COLO829 (cell line): ENCODE results near the gene TOMM6.

ENCODE experiments used
- DNase-seq: peaks from one replicate; pipeline ENCODE4 v3.0.0; 2012; ENCODE audit warnings: low spot score

Gene TOMM6

DNA sequence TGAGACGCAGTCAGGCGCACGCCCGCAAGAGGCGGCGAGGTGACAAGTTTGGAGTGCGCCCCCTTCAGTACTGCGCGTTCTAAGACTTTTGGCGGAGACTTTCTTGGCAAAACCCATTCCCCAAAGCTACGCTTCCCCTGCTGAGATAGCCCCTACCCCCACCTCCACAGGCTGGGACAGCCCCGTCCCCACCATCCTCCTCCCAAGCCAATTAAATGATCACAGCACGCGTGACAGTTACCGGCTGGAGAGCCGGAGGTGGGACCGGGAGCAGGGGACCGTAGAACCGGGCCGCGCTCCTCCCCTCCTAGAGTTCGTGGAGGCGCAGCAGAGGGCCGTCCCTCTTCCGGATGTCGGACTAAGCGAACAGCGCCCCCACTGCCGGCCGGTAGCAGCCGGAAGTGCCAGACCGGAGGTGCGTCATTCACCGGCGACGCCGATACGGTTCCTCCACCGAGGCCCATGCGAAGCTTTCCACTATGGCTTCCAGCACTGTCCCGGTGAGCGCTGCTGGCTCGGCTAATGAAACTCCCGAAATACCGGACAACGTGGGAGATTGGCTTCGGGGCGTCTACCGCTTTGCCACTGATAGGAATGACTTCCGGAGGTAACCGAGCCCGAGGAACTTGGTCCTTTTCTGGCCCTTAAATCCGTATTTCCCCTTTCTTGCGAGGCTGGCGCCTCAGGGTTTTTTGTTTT, at the start of gene TOMM6:
Gene TOMM6, plus strand, starts transcription at position 476 of the 699 bp plus-strand sequence. Its CDS starts 4 bp downstream, at position 480.
- peak; percentile 92 for DNase-seq

DNA sequence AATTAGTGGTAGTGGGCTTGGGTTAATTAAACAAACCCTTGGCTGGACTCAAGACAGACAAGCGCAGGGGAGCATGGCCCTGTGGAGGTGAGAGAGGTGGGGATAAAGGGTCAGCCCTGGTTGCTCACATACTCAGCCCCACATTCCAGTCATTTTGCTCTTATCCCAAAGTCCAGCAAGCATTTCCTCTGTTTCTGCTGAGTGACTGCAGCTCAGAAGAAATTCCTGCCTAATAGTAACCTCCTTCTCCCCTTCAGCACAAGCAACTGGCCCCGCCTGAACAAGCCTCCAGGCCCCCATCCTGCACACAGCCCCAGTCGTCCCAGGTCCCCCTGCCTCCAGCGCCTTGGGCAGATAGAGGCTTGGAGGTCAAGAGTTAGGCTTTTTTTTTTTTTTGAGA, 48.5 kb upstream of the TOMM6 start:
- DNase-seq, result no peak

DNA sequence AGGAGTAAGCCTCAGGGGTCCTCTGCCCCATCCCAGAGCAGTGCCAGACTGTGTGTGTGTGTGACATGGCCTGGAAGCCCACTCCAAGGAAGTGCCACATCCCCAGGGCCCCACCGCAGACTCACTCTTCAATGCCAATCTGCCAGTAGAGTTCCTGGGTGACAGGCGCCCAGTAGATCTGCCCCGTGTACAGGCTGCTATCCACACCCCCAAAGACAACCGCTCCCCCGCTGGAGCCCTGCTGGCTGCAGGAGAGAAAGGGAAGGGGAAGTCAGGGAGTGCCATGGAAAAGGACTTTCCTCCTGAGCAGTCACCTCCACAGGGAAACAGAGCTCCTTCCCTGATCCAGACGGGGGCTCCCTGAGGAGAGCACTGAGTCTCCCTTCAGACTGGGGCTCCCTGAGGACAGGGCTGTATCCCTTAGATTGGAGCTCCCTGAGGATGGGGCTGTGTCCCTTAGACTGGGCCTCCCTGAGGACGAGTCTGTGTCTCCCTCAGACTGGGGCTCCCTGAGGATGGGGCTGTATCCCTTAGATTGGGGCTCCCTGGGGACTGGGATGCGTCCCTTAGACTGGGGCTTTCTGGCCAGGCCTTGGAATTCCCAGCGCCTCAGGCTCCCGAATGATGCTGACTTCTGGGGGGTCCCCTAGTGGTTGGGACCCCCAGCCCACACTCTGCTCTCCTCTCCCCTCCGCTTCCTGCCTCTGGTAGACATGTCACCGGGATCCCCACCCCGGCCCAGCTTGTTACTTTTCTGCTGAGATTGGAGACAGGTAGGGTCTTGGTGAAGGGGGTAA, 46.9 kb upstream of the TOMM6 start:
- DNase-seq, result no peak

DNA sequence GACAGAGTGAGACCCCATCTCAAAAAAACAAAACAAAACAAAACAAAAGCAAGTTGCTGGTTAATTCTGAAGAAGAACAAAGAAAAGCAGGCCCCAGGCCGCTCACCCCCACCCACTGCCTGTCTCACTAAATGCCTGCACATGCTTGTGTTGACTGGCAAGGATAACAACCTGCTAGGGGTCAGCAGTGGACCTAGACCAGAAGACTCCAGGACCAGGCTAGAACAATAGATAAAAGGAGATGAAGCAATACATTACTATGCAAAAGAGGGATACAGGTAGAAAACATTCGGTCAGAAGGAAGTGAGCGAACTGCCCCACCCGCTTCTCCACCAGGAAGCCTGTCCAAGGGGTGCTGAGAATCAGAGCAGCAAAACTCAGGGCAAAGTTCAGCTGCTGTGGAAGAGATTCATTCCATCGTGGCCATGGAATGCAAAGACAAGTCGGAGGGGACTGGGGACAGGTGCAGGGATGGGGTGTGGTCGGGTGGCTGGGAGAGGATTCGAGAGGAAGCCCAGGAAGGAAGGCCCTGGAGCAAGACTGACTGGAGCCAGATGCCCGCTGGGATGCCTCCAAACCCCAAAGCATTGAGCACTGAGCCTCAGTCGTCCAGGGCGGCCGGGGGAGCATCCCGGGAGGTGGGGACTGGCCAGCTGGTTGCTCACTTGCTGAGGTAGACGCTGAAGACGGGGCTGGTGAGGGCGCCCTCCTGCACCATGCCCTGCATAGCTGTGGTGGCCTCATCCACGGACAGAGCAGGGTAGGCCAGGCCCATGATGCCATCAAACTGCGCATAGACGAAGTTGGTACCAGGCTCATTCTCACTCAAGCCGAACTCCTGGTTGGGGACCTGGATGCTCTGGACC, 45.6 kb upstream of the TOMM6 start:
- DNase-seq, result no peak

DNA sequence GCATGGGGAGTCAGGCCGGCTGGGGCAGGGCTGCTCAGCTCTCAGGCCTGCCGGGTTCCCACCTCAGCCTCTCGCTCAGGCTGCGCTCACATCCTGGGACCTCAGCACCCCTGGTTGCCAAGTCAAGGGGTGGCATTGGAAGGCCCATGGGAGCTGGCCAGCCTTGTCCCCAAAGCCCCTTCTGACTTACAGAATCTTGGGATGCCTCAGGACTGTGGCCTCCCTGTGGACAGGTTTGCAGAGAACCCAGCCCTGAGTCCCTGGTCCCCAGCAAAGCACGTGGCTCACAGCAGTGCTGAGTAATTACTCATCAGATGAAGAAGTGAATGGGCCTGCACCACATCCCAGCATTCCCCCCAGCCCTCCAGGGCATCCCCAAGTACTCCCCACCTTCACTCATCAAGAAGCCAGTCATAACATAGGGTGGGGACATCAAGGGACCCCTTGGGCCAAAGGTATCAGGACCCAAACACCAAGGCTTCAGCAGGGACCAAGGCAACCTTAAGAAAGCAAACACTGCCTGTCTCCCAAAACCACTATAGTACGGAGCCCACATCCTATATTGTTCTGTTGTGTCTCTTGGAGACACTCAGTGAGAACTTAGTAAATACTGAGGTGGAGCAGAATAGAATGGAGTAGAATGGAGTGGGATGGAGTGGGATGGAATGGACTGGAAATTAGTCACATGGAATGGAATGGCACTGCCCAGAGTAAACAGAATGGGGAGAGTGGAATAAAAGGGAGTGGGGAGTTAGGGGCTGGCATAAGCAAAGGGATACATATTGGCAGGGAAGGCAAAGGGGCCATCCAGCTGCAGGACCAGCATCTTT, 43.9 kb upstream of the TOMM6 start:
- no peak for DNase-seq

DNA sequence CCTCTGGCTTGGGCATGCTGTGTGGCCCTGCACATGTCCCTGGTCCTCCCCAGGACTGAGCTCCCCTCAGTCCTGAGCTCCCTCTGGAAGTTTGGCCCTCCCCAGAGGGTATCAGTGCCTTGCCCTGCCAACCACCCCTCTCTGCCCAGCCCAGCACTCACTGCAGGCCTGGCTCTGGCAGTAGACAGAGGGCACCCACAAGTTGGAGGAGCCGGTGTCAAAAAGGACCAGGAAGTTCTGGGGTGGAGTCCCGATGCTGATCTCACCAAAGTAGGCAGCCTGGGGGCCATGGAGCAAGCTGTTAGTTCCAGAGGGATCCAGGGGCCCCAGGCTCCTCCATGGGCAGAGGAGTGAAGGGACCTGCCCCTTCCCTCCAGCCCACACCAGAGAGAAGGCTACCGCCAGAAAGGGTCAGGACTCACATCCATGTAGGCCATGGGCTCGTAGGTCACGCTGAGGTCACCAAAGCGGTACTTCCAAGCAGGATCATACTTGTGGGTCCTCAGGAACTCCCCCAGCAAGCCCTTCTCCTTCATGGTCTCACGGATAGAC, 43.2 kb upstream of the TOMM6 start:
- DNase-seq, result no peak

DNA sequence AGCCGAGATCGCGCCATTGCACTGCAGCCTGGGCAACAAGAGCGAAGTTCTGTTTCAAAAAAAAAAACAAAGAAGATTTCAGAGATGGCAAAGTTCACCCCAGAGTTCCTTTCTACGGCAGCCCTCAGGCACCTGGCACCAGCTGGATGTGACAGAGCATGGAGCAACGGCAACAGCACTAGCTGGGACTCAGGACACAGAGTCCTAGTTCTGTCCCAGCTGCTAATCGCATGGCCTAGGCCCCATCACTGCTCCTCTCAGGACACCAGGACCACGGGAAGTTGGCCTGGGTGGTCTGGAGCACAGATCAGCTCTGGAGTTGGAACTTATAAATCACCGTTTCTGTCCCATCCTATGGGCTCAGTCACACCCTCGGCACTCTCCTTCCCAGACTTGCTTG, 41.4 kb upstream of the TOMM6 start:
- DNase-seq, result no peak

DNA sequence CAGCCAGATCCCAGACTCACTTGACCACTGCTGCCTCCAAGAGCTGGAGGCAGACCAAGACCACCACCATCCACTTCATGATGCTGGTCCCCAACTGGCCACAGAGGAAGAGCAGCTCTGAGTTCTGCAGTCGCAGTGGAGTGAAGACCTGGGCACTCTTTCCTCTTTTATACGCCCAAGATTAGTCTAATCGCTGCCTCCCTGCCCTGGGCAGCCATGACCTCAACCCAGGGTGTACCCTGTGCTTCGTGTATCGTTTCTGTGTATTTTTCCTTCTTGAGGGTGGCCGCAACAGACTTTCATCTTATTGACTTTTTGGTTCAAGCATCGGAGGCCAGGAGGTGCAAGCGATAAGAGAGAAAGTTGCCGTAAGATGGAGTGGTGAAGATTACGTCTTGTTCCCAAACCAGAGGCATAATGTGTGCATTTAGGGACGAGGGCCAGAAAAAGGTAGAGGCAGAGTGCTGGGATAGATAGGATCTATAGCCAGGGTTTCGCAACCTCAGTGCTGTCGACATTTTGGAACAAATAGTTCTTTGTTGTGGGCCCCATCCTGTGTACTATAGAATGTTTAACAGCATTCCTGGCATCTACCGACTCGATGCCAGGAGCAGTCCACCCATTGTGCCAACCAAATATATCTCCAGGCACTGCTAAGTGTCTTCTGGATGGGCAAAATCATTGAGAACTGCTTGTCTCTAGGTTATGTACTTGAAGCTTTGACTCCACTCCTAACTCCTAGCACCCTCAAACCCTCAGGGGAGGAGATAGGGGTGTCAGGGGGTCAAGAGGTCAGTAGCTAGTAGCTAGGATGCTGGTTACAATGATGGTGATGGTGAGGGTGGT, 40.0 kb upstream of the TOMM6 start, which contains the start of gene PGC:
Gene PGC, minus strand, starts transcription at position 142 of the 846 bp plus-strand sequence. Its CDS starts 63 bp downstream, at position 79.
- DNase-seq, result peak; percentile 61

DNA sequence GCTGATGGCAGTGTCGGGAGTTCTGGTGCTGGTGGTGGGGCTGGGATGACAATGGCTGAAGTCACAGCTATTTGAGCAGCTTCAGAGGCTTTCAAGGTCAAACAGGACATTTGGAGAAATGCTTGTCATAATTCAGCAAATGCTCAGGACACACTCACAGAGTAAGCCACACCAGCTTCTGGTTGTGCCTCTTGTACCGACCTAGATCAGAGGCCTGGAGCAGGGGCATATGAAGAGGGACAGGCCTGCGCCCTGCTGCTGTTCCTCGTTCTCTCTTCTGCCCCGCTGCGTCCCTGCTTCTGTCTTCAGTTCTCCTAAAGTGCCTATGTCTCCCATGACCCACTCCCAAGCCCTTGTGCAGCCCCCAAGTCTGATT, 39.4 kb upstream of the TOMM6 start:
- no peak for DNase-seq

DNA sequence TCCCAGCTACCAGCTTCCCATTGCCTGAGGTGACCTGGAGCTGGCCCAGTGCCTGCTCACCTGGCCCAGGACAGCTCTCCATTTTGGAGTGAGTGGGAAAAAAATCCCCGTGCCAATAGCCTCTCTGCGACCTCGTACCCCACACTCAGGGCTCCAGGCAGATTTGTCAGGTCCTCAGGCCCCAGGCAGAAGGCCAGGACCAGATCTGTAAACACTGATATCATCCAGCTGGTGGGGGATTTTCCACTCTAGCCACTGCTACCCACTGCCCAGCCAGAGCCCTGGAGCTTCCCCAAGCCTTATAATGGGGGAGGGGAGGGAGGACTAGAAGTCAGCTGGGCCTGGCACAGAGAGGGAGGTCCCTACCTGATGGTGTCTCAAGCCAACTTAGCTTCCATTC, 39.0 kb upstream of the TOMM6 start:
- DNase-seq, result no peak

DNA sequence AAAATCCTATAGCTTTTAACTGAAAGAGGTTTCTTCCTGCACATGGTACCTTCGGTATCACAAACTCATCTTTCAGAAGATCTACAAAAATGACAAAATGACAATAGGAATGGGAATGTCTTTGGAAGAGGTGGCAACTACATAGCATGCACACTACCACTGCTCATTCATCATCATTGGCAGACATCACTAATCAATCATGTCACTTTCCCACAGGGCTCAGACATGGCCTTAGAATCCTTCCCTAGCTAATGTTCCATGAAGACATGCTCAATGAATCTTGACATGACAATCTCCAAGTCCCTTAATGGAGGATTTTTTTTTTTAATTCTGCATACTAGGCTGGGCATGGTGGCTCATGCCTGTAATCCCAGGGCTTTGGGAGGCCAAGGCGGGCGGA, 37.1 kb upstream of the TOMM6 start:
- no peak for DNase-seq

DNA sequence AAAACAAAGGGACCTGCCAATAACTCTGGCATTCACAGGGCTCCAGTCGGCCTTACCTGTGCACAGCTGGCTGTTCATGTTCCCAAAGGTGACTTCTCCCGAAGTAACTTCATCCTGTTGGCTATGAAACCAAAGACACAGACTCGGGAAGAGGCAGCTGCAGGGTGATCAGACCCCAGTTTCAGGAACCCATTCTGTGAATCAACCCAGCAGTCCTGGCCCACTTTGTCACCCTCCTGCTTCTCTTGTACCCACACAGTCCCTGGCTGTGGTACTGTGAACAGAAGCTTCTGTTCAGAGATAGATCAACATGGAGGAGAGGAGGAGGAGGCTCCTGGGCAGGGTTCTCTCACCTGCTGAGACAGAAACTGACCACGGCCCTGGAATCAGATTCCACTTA, 31.6 kb upstream of the TOMM6 start:
- DNase-seq, result no peak

DNA sequence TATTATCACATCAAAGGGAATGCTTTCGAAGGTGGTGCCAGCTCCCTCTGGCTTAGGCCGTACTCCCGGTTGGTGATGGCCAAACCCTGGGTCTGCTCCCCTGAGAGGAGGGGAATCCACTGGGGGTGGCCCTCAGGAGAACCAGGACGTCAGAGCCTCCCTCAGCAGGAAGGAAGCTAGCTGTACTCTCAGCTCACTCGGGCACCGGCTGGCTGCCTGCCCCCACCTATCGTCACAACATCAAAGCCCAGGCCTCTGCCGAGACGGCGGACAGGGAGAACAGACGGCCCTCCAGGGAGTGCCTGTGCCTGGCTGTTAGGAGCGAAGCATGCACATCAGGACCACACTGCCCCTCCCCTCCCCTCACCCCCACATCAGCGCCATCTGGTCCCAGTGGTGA, 31.1 kb upstream of the TOMM6 start:
- DNase-seq, result no peak

DNA sequence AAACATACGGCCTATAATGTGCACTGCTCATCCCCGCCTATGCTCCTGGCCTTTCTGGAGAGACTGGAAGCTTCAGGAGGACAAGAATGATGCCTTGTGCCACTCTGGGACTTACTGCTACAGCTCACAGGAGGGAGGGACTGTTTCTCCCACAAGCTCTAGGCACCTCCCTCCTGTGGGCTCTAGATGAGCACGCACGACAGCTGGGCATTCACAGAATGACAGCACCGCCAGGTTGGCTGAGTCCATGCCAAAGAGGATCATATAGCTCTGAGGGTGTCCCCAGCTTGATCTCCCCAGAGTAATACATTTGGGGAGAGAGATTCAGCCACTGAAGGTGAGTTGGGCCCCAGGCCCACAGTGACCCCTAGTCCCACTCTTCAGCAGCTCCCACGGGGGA, 30.2 kb upstream of the TOMM6 start:
- DNase-seq, result no peak

DNA sequence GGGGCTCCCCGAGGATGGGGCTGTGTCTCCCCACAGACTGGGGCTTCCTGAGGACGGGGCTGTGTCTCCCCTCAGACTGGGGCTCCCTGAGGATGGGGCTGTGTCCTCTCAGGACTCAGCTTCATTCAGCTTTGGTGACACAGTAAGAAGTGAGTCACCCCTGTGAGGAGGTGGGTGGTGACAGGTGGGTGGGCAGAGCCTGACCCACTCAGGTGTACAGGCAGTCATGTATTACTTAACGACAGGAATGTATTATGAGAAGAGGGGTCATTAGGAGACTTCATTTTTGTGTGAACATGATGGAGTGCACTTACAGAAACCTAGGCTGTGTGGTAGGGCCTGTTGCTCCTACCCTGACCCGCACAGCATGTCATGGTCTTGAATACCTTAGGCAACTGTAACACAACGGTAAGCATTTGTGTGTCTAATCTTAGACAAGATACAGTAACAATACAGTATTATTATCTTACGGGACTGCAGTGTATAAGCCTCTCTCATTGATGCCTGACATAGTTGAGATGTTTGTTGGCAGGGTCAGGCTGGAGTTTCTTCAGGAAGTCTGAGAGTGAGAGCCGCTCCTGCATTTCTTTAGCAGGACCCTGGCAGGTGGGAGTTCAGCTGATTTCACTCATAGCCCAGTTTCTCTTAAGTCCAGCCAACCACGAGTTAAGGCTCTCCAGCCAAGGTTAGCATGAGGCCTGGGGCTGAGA, 29.4 kb upstream of the TOMM6 start:
- DNase-seq, result no peak

DNA sequence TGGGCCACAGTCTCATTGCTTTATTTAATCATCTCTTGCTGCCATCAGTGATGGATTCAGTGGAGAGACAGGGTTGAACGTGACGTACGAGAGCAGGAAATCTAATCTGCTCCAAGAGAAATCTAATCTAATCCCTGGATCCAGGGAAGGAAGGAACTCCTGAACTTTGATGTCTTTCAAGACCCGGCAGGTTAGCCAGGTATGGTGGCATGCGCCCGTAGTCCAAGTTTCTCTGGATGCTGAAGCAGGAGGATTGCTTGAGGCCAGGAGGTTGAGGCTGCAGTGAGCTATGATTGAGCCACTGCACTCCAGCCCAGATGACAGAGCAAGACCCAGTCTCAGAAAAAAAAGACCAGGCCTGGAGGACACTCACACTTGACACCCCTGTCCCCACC, 28.9 kb upstream of the TOMM6 start:
- no peak for DNase-seq

DNA sequence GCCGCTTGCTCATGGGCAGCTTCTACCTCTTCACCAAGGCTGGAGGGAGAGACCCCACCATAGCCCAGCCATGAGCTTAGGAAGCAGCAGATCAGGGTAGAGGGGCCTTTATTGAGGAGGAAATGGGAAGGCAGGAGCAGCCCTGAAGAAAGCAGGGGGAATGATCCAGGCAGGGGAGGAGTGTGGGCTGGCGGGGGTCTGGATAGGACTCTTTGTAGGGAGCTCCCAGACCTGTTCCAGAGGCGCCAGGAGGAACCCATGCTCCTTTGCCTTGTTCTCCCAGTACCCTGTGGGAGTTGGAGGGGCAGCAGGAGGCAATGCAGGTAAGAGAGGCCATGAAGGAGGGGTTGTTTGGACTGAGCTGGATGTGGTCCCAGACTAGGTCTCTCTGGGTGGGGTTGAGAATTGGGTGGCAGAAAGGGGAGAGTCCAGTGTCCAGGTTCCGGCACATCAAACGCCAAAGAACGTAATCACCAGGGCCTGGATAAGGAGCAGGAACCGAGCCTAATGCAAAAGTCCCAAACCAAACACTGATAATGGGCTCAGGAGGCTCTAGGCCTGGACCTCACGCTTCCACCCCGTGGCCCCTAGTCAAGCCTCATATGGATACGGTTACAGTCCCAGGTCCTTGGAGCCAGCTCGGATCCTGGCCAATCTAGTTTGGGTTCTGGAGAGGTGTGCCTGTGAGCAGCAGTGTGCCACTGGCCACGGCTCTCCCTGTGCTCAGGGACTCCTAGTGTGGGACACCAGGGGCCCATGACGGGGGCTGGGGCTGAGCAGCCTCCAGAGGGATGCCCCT, 28.2 kb upstream of the TOMM6 start:
- no peak for DNase-seq

DNA sequence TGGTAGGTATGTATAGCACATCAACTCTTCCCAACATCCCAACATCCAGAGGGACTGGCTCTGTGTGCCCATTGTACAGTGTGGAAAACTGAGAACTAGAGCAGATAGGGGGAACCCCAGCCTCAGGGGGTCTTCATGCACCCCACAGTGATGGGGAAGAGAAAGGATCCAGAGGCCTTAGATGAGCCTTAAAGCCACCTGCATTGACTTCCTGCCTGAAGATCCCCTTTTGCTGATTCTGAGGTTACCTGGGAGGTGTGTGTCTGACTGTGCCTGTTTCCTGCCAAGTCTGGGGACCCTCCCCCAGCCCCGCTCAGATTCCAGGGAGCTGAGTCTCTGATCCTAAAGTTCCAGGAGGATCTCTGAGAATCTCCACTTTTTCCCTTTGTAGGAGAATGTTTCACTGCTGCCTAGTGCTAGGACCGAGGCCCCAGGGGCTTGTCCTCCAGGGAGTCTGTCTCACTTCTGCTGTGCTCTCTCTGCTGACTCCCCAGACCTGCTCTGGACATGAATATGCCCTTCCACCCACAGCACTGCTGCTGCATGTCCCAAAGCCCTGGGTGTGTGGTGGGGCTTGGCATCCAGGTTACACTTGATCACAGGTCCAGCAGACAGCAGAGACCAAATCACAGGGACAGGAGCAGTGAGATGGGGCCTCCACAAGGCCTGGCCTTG, 27.5 kb upstream of the TOMM6 start:
- no peak for DNase-seq
